Measurements from ENCODE around the gene SP2.

Gene SP2

GRCh38 chr17:47913050-47913449, 17.0 kb downstream of the SP2 start:
- H3K9me3 ChIP-seq, result no peaks in the 10 kb centered on the region
- TF ChIP-seq, protein P1, sequence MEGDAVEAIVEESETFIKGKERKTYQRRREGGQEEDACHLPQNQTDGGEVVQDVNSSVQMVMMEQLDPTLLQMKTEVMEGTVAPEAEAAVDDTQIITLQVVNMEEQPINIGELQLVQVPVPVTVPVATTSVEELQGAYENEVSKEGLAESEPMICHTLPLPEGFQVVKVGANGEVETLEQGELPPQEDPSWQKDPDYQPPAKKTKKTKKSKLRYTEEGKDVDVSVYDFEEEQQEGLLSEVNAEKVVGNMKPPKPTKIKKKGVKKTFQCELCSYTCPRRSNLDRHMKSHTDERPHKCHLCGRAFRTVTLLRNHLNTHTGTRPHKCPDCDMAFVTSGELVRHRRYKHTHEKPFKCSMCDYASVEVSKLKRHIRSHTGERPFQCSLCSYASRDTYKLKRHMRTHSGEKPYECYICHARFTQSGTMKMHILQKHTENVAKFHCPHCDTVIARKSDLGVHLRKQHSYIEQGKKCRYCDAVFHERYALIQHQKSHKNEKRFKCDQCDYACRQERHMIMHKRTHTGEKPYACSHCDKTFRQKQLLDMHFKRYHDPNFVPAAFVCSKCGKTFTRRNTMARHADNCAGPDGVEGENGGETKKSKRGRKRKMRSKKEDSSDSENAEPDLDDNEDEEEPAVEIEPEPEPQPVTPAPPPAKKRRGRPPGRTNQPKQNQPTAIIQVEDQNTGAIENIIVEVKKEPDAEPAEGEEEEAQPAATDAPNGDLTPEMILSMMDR (IDR thresholded peaks at IDR 0.05; ENCODE audit: low read depth, low read length), result no peak

DNA sequence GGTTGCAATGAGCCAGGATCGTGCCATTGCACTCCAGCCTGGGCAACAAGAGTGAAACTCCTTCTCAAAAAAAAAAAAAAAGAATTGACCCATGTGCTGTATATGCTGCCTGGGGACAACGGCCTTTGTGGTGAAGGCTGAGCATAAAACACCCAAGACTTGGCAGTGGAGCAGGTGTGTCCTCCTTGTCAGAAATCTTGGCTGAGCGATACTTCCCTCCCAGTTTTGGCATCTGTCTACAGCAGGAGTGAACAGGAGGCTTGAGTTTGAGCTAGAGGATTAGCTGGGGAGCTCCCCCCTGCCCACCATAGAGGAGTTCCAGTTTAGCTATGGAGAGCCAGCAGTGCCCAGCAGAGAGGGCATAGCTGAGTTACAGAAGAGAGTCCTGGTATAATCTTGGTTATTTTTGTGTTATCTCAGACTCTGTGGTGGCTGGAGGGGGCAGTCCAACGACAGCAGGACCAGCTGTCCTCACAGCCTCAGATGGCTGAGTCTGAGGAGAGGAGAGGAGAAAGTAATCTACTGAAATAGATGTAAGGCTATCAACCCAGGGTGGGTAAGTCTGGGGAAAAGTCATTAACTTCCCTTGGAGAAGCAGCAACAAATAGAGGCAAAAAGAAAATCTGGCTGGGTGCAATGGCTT, 18.4 kb downstream of the SP2 start:
- TF ChIP-seq, protein P1 (IDR thresholded peaks at IDR 0.05; ENCODE audit: low read depth, low read length), result no peak
- Histone ChIP-seq H3K4me1 (no peaks in the 10 kb centered on the region), H3K36me3 (peaks cover 9% of the 10 kb centered on the region), H3K27me3 (no peaks in the 10 kb centered on the region), H3K4me3 (ENCODE audit: low read depth, low read length) (no peak overlapping the region), H3K9me3 (no peaks in the 10 kb centered on the region)
- DNase-seq, result no peak

More at GRCh38 chr17:47913050-47913449, 17.0 kb downstream of the SP2 start:
- Histone ChIP-seq H3K4me1 (no peaks in the 10 kb centered on the region), H3K36me3 (peaks cover 9% of the 10 kb centered on the region), H3K27me3 (no peaks in the 10 kb centered on the region), H3K4me3 (ENCODE audit: low read depth, low read length) (no peak overlapping the region)
- no peak for DNase-seq

DNA sequence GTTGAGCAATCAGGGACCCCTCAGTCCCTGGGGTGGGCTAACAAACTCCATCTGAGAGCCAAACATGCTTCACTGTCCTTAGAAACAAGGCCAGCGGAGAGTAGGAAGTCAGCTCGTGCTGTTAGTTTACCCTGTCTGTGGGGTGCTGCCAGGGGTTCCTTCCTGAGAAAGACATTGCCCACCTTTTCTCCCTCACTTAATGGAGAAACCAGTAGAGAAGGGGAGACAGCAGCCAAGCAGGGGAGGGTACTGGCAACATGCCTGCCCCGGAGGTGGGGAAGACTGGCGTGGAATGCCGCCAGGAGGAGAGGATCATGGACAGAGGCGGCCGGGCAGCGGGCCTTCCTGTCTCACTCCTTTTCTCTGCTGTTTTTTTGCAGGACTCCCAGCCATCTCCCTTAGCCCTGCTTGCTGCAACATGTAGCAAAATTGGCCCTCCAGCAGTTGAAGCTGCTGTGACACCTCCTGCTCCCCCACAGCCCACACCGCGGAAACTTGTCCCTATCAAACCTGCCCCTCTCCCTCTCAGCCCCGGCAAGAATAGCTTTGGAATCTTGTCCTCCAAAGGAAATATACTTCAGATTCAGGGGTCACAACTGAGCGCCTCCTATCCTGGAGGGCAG, 19.9 kb downstream of the SP2 start:
- TF ChIP-seq, protein P1 (IDR thresholded peaks at IDR 0.05; ENCODE audit: low read depth, low read length), result no peak
- H3K36me3 ChIP-seq, result peaks cover 9% of the 10 kb centered on the region
- no peak overlapping the region for H3K4me3 ChIP-seq (ENCODE audit: low read depth, low read length)
- no peaks in the 10 kb centered on the region for H3K27me3 ChIP-seq
- no peaks in the 10 kb centered on the region for H3K9me3 ChIP-seq
- no peaks in the 10 kb centered on the region for H3K4me1 ChIP-seq
- no peak for DNase-seq

DNA sequence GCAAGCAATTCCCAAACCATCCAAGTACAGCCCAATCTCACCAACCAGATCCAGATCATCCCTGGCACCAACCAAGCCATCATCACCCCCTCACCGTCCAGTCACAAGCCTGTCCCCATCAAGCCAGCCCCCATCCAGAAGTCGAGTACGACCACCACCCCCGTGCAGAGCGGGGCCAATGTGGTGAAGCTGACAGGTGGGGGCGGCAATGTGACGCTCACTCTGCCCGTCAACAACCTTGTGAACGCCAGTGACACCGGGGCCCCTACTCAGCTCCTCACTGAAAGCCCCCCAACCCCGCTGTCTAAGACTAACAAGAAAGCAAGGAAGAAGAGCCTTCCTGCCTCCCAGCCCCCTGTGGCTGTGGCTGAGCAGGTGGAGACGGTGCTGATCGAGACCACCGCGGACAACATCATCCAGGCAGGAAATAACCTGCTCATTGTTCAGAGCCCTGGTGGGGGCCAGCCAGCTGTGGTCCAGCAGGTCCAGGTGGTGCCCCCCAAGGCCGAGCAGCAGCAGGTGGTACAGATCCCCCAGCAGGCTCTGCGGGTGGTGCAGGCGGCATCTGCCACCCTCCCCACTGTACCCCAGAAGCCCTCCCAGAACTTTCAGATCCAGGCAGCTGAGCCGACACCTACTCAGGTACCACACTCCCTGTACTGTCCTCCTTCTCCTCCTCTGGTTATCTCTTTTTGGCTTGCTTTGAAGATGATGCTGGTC, 20.6 kb downstream of the SP2 start:
- DNase-seq, result no peak
- H3K4me3 ChIP-seq (ENCODE audit: low read depth, low read length), result no peak overlapping the region
- H3K4me1 ChIP-seq, result no peaks in the 10 kb centered on the region
- H3K27me3 ChIP-seq, result no peaks in the 10 kb centered on the region
- H3K9me3 ChIP-seq, result no peaks in the 10 kb centered on the region
- H3K36me3 ChIP-seq, result peaks cover 9% of the 10 kb centered on the region
- TF ChIP-seq, protein P1 (IDR thresholded peaks at IDR 0.05; ENCODE audit: low read depth, low read length), result no peak

- TF ChIP-seq, protein P1 (IDR thresholded peaks at IDR 0.05; ENCODE audit: low read depth, low read length), result no peak
- Histone ChIP-seq H3K9me3 (no peaks in the 10 kb centered on the region), H3K36me3 (peaks cover 9% of the 10 kb centered on the region), H3K4me1 (no peaks in the 10 kb centered on the region), H3K27me3 (no peaks in the 10 kb centered on the region), H3K4me3 (ENCODE audit: low read depth, low read length) (no peak overlapping the region)
- DNase-seq, result no peak
Observed at GRCh38 chr17:47917581-47917980, 21.5 kb downstream of the SP2 start.

- Histone ChIP-seq H3K9me3 (no peaks in the 10 kb centered on the region), H3K36me3 (peaks cover 11% of the 10 kb centered on the region), H3K27me3 (no peaks in the 10 kb centered on the region), H3K4me3 (ENCODE audit: low read depth, low read length) (no peak overlapping the region), H3K4me1 (no peaks in the 10 kb centered on the region)
- no peak for DNase-seq
- TF ChIP-seq, protein P1 (IDR thresholded peaks at IDR 0.05; ENCODE audit: low read depth, low read length), result no peak
Observed at GRCh38 chr17:47918006-47918405, 22.0 kb downstream of the SP2 start.
